Measurements from ENCODE around the gene LIPM. TPM values are rescaled to one million over a fixed set of nuclear protein-coding genes. Genes with fewer than 3 reads are reported as not detected.
A peak's percentile ranks its signal among the peaks of the same experiment; 100 is the strongest.

LIPM gene
- total and polyA plus RNA-seq, 7 donors = not detected

DNA sequence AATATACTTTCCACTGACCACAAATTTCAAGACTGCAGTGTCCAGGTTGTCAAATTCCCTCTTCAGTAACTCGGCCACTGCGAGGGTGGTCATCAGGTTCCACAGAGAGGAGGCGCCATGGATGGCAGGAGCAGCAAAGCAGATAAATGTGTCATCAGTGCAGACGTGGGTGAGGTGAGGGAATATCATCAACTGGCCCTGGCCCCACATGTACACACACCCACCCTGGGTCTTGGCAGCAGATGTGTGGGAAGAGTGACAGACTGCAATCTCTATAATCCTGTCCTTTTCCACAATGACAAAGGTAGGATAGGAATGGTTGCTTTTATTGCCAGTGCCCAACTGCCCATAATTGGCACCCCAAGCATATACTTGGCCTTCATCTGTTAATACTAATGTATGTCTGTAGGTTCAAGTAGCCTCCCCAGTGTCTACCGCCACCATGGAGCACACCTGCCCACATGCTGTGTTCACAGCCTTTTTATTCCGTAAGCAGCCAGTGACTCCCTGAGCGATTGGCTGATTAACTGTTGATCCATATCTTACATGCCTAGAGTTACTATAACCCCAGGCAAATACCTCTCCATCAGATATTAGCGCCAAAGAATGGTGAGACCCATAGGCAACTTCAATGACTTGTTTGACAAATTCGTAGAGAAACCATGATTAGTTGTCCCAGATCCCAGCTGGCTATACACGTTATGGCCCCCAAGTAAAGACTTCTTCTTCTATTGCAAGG, 16.3 kb upstream of the LIPM start:
- no peak for ATAC-seq
- H3K27ac ChIP-seq = no peak overlapping the region
- WGBS, 3 donors = 88 to 89% (median 89%) methylated on average over 10 of the region's 10 CpGs
- H3K9me3 ChIP-seq = no peaks in the 10 kb centered on the region
- TF ChIP-seq, protein P1, sequence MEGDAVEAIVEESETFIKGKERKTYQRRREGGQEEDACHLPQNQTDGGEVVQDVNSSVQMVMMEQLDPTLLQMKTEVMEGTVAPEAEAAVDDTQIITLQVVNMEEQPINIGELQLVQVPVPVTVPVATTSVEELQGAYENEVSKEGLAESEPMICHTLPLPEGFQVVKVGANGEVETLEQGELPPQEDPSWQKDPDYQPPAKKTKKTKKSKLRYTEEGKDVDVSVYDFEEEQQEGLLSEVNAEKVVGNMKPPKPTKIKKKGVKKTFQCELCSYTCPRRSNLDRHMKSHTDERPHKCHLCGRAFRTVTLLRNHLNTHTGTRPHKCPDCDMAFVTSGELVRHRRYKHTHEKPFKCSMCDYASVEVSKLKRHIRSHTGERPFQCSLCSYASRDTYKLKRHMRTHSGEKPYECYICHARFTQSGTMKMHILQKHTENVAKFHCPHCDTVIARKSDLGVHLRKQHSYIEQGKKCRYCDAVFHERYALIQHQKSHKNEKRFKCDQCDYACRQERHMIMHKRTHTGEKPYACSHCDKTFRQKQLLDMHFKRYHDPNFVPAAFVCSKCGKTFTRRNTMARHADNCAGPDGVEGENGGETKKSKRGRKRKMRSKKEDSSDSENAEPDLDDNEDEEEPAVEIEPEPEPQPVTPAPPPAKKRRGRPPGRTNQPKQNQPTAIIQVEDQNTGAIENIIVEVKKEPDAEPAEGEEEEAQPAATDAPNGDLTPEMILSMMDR (IDR thresholded peaks at IDR 0.05) = no peak
- H3K36me3 ChIP-seq (ENCODE audit: insufficient read depth in 1 of 2, low read depth in 1 of 2) = no peaks in the 10 kb centered on the region
- DNase-seq = no peak
- intact Hi-C loops (cut with DNase I) = no loop called here
- H3K4me3 ChIP-seq = no peak overlapping the region
- no peaks in the 10 kb centered on the region for H3K4me1 ChIP-seq
- no peaks in the 10 kb centered on the region for H3K27me3 ChIP-seq (ENCODE audit: insufficient read depth in 3 of 3, low read length in 2 of 3)

GRCh38 chr10:88787463-88787862, 15.1 kb upstream of the LIPM start:
- Histone ChIP-seq H3K9me3 (no peaks in the 10 kb centered on the region), H3K4me3 (no peak overlapping the region), H3K27ac (no peak overlapping the region), H3K27me3 (ENCODE audit: insufficient read depth in 3 of 3, low read length in 2 of 3) (no peaks in the 10 kb centered on the region), H3K4me1 (no peaks in the 10 kb centered on the region), H3K36me3 (ENCODE audit: insufficient read depth in 1 of 2, low read depth in 1 of 2) (no peaks in the 10 kb centered on the region)
- intact Hi-C loops (cut with DNase I) = no loop called here
- WGBS, 3 donors = 38 to 55% (median 46%) methylated on average over 5 of the region's 5 CpGs
- no peak for DNase-seq
- TF ChIP-seq, protein P1 (IDR thresholded peaks at IDR 0.05) = no peak
- no peak for ATAC-seq

- ATAC-seq (no peak), DNase-seq (no peak)
- TF ChIP-seq, protein P1 (IDR thresholded peaks at IDR 0.05) = no peak
- H3K36me3 ChIP-seq (ENCODE audit: insufficient read depth in 1 of 2, low read depth in 1 of 2) = no peaks in the 10 kb centered on the region
- H3K4me1 ChIP-seq = no peaks in the 10 kb centered on the region
- no peaks in the 10 kb centered on the region for H3K9me3 ChIP-seq
- H3K27me3 ChIP-seq (ENCODE audit: insufficient read depth in 3 of 3, low read length in 2 of 3) = no peaks in the 10 kb centered on the region
- H3K27ac ChIP-seq = no peak overlapping the region
- no peak overlapping the region for H3K4me3 ChIP-seq
- intact Hi-C loops (cut with DNase I) = no loop called here
Observed at GRCh38 chr10:88788924-88789323, 13.6 kb upstream of the LIPM start.

DNA sequence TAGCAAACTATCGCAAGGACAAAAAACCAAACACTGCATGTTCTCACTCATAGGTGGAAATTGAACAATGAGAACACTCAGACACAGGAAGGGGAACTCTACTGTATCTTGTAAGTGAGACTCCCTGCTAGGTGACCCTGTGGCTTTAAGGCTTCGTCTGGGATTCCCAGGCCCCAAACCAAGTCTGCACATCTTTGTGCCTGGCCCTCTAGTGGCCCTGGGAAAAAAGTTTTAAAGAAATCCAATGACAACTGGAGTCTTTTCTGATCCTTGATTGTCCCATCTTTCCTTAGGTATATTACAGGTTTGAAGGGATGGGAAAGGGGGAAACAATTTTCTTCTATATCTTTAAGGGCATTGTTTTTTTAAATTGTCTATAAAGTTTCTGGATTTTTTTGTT, 10.6 kb upstream of the LIPM start:
- Histone ChIP-seq H3K9me3 (no peaks in the 10 kb centered on the region), H3K27me3 (ENCODE audit: insufficient read depth in 3 of 3, low read length in 2 of 3) (no peaks in the 10 kb centered on the region), H3K36me3 (ENCODE audit: insufficient read depth in 1 of 2, low read depth in 1 of 2) (no peaks in the 10 kb centered on the region), H3K4me3 (no peak overlapping the region), H3K4me1 (no peaks in the 10 kb centered on the region), H3K27ac (no peak overlapping the region)
- ATAC-seq = peak in 1 of 4 donors; percentile 33
- TF ChIP-seq, protein P1 (IDR thresholded peaks at IDR 0.05) = peak; percentile 32
- intact Hi-C loops (cut with DNase I) = no loop called here
- no peak for DNase-seq
- WGBS, 3 donors = 49 to 52% (median 52%) methylated on average over 2 of the region's 2 CpGs

DNA sequence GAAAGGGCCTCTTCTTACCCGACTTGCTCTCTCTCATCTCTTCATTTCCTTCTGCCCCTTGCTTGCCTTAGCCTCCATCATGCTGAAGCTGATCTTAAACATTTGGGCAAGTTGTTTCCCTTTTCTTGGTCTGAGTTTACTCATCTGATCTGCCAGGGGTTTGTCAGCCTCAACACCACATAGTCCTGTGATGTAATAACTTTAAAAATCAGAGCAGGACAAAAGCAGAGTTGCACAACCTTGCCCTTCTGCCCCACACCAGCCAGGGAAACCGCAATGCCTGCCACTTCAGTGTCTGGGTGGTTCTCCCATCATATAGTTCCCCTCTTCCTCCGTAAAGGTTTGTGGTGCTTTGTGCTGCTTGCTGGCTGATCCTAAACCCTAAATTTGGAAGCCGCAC, 9.9 kb upstream of the LIPM start:
- Histone ChIP-seq H3K36me3 (ENCODE audit: insufficient read depth in 1 of 2, low read depth in 1 of 2) (no peaks in the 10 kb centered on the region), H3K27ac (no peak overlapping the region), H3K4me3 (no peak overlapping the region), H3K9me3 (no peaks in the 10 kb centered on the region), H3K27me3 (ENCODE audit: insufficient read depth in 3 of 3, low read length in 2 of 3) (no peaks in the 10 kb centered on the region), H3K4me1 (no peaks in the 10 kb centered on the region)
- intact Hi-C loops (cut with DNase I) = no loop called here
- ATAC-seq = no peak
- DNase-seq = peak; percentile 20 to 48
- WGBS, 3 donors = 78 to 89% (median 84%) methylated on average over 4 of the region's 4 CpGs
- TF ChIP-seq, protein P1 (IDR thresholded peaks at IDR 0.05) = no peak
